Spleen (tissue), 11 donors: Measurements from ENCODE around the gene ZDHHC11. TPM values are rescaled to one million over a fixed set of nuclear protein-coding genes. Genes with fewer than 3 reads are reported as not detected.
"Not testable (repeated sequence)": the region's sequence is repeated elsewhere in the genome, so short reads cannot be mapped to it uniquely, and the experiment has no call there.

ENCODE experiments used
- DNase-seq: peaks from one replicate; pipeline ENCODE4 v3.0.0-alpha.2; 2020
- H3K27ac ChIP-seq, 8 donors: fragments of 200-600 bp; sonication (generic) in 7 of 8; 1 replicate in 4 of 8; 2 replicates in 4 of 8; pipeline versions ENCODE4 v1.5.0 to v1.8.0; 2016 to 2021; ENCODE audit warnings: inconsistent platforms in 4 of 8, mild to moderate bottlenecking in 4 of 8, moderate library complexity in 1 of 8
- H3K27me3 ChIP-seq, 7 donors: fragments of 200-600 bp; sonication (generic) in 6 of 7; replicated peaks in 1 of 7; 1 replicate in 4 of 7; 2 replicates in 3 of 7; pipeline versions ENCODE4 v1.5.0 to v1.8.0; 2016 to 2021; ENCODE audit warnings: inconsistent platforms in 3 of 7, mild to moderate bottlenecking in 1 of 7
- H3K36me3 ChIP-seq, 6 donors: fragments of 200-600 bp; sonication (generic) in 5 of 6; 1 replicate in 4 of 6; 2 replicates in 2 of 6; pipeline versions ENCODE4 v1.5.0 to v1.8.0; 2016 to 2021; ENCODE audit warnings: inconsistent platforms in 2 of 6
- H3K4me1 ChIP-seq, 6 donors: fragments of 200-600 bp; sonication (generic) in 5 of 6; 1 replicate in 3 of 6; 2 replicates in 3 of 6; pipeline versions ENCODE4 v1.5.0 to v1.8.0; 2016 to 2021; ENCODE audit warnings: inconsistent platforms in 3 of 6
- H3K4me3 ChIP-seq, 8 donors: fragments of 200-600 bp; sonication (generic) in 7 of 8; 1 replicate in 4 of 8; 2 replicates in 4 of 8; pipeline versions ENCODE4 v1.5.0 to v1.8.0; 2016 to 2021; ENCODE audit warnings: inconsistent platforms in 4 of 8, mild to moderate bottlenecking in 4 of 8, moderate library complexity in 2 of 8
- H3K9me3 ChIP-seq, 8 donors: fragments of 200-600 bp; sonication (generic) in 7 of 8; 1 replicate in 4 of 8; 2 replicates in 4 of 8; pipeline versions ENCODE4 v1.5.0 to v1.8.0; 2016 to 2021; ENCODE audit warnings: inconsistent platforms in 4 of 8
- POLR2AphosphoS5 ChIP-seq, 3 donors: sonication (generic); formaldehyde crosslinking; IDR thresholded peaks; one replicate each; pipeline ENCODE4 v1.5.1; 2017; ENCODE audit warnings: antibody characterized with exemption in 3 of 3
- WGBS, 5 donors: extraction: QIAGEN DNeasy Blood & Tissue Kit in 3 of 5; methylation state at CpG; one replicate each; pipeline versions ENCODE4 v1.1.5 to v1.1.7; 2013 to 2018; 5-methylcytosine and 5-hydroxymethylcytosine counted together
- intact Hi-C: fragments of 100-400 bp; cut with DNase I; formaldehyde crosslinking; loops from one replicate; pipeline ENCODE4 v1.15.0; 2023; ENCODE audit warnings: low total_unique reads
- polyA plus RNA-seq, 3 donors: library from polyadenylated mRNA; stranded (reverse); fragments of 200-250 nt; gene quantifications; one replicate each; pipeline ENCODE4 v1.2.1, GENCODE V29; 2013
- total RNA-seq, 7 donors: library from RNA; depleted of rRNA in 3 of 7; stranded (reverse); fragments of >200 nt in 3 of 7; fragmentation: NEBNext Ultra II Directional in 4 of 7; extraction: Animal tissue kit (Norgen Biotek cat#: 25700) in 4 of 7; gene quantifications; one replicate each; pipeline versions ENCODE4 v1.1.0 to v1.2.1, GENCODE V29; 2016 to 2021
- donor health status: healthy with polysubstance abuse.
- donor health status: DM: no; HTN: no; CAD: no; lungs with moderate emphysema.
- donor health status: DM: no; HTN: no; CAD: no.
- donor health status: Bipolar disorder and iron deficiency.
- donor health status: healthy.
- donor health status: DM: no; HTN: no; CAD: no.
- donor health status: DM: yes; HTN: yes; CAD: no.

ZDHHC11 gene
- total and polyA plus RNA-seq, 10 donors: 1.3 to 75.0 (median 6.4) TPM

- H3K4me1 ChIP-seq, H3K27ac ChIP-seq, DNase-seq, H3K4me3 ChIP-seq, intact Hi-C loops, H3K27me3 ChIP-seq, H3K36me3 ChIP-seq: not testable (repeated sequence)
- peaks cover 0 to 32% (median 1%) of the 10 kb centered on the region in 8 donors for H3K9me3 ChIP-seq
- WGBS, 5 donors: 0 to 83% (median 78%) methylated on average over 1 of the region's 1 CpG
Observed at GRCh38 chr5:795873-796272, 54.9 kb downstream of the ZDHHC11 start.

GRCh38 chr5:794948-795347, 55.8 kb downstream of the ZDHHC11 start:
- intact Hi-C loops: not testable (repeated sequence)

GRCh38 chr5:788703-789102, 62.1 kb downstream of the ZDHHC11 start:
- intact Hi-C loops, H3K36me3 ChIP-seq, DNase-seq, H3K27ac ChIP-seq, H3K4me3 ChIP-seq: not testable (repeated sequence)
- WGBS, 5 donors: 85 to 95% (median 89%) methylated on average over 4 to 10 of the region's 10 CpGs
- Histone ChIP-seq H3K4me1 (peaks cover 0 to 19% (median 14%) of the 10 kb centered on the region in 6 donors), H3K27me3 (peaks cover 0 to 24% (median 13%) of the 10 kb centered on the region in 7 donors), H3K9me3 (peaks cover 0 to 37% (median 7%) of the 10 kb centered on the region in 8 donors)

More at GRCh38 chr5:794948-795347, 55.8 kb downstream of the ZDHHC11 start:
- H3K27ac ChIP-seq, DNase-seq, H3K4me1 ChIP-seq, H3K4me3 ChIP-seq, H3K27me3 ChIP-seq, H3K36me3 ChIP-seq: not testable (repeated sequence)
- WGBS, 5 donors: 73 to 87% (median 86%) methylated on average over 1 of the region's 1 CpG
- H3K9me3 ChIP-seq: peaks cover 0 to 40% (median 5%) of the 10 kb centered on the region in 8 donors

GRCh38 chr5:787857-788233, 62.9 kb downstream of the ZDHHC11 start:
- Histone ChIP-seq H3K4me1 (peaks cover 0 to 27% (median 18%) of the 10 kb centered on the region in 6 donors), H3K9me3 (peaks cover 0 to 29% (median 3%) of the 10 kb centered on the region in 8 donors), H3K27me3 (peaks cover 0 to 30% (median 14%) of the 10 kb centered on the region in 7 donors)
- H3K36me3 ChIP-seq, H3K27ac ChIP-seq, DNase-seq, H3K4me3 ChIP-seq, intact Hi-C loops: not testable (repeated sequence)
- 81 to 95% (median 89%) methylated on average over 4 to 6 of the region's 6 CpGs for WGBS, 5 donors

GRCh38 chr5:787224-787856, 63.4 kb downstream of the ZDHHC11 start:
- Histone ChIP-seq H3K4me1 (peaks cover 0 to 27% (median 18%) of the 10 kb centered on the region in 6 donors), H3K9me3 (peaks cover 0 to 24% (median 3%) of the 10 kb centered on the region in 8 donors), H3K27me3 (peaks cover 0 to 30% (median 14%) of the 10 kb centered on the region in 7 donors)
- H3K27ac ChIP-seq, DNase-seq, H3K4me3 ChIP-seq, H3K36me3 ChIP-seq, intact Hi-C loops: not testable (repeated sequence)
- WGBS, 5 donors: 86 to 95% (median 89%) methylated on average over 6 to 14 of the region's 18 CpGs

- peak overlapping the region in 1 of 8 donors; percentile 73 for H3K27ac ChIP-seq
- DNase-seq, H3K36me3 ChIP-seq, intact Hi-C loops, H3K9me3 ChIP-seq: not testable (repeated sequence)
- H3K4me3 ChIP-seq: peak overlapping the region; percentile 59 to 84 (median 68)
- 1 to 9% (median 2%) methylated on average over 12 to 30 of the region's 43 CpGs for WGBS, 5 donors
- peaks cover 0 to 30% (median 14%) of the 10 kb centered on the region in 7 donors for H3K27me3 ChIP-seq
- H3K4me1 ChIP-seq: peaks cover 0 to 27% (median 18%) of the 10 kb centered on the region in 6 donors
Observed at GRCh38 chr5:785181-785705, 65.5 kb downstream of the ZDHHC11 start.

DNA sequence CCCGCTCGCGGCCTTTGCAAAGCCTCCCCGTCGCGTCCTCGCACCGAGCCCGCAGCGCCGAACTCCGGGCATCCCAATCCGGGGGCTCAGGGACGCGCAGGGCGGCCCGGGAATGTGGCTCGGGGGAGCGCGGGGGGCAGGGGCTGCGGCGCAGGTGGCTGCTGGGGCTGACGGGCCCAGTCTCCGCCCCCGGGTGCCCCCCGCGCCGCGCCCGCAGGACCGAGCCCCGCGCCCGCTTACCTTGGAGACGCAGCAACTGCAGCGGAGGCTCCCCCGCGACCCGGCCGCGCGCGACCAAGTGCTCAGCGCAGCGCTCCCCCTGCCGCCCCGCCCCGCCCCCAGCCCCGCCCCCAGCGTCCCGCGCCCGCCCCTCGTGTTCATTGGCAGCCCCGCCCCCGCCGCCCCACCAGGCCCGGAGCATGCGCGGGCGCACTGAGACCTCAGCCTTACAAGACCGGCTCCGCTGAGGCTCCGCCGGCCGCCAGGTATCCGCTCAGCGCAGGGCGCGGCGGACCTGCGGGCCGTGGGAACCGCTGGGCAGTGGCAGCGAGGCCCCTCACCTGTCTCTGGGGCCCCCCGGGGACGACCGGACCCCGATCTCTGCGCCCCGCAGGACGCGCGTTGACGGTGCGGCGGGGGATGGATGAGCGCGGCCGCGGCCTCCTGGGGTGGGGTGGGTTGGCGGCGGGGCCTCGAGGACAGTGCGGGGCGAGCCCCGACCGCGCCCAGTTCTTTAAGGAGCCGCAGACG, 66.2 kb downstream of the ZDHHC11 start, which contains the start of gene ZDHHC11B:
Gene ZDHHC11B, minus strand, starts transcription at position 302 of the 750 bp plus-strand sequence. CDS start 17,810 bp downstream, outside the sequence.
- peak within 1 kb of the TSS in 5 of 8 donors; percentile 29 to 73 (median 56) for H3K27ac ChIP-seq
- WGBS, 5 donors: 0 to 1% (median 1%) methylated on average over 8 to 91 of the region's 101 CpGs
- peaks cover 0 to 27% (median 18%) of the 10 kb centered on the region in 6 donors for H3K4me1 ChIP-seq
- TF ChIP-seq POLR2AphosphoS5 (IDR thresholded peaks at IDR 0.05): peak in 2 of 3 donors; percentile 41 to 80
- H3K36me3 ChIP-seq, H3K9me3 ChIP-seq, intact Hi-C loops: not testable (repeated sequence)
- H3K27me3 ChIP-seq: peaks cover 0 to 30% (median 14%) of the 10 kb centered on the region in 7 donors
- peak; percentile 93 for DNase-seq
- peak within 1 kb of the TSS; percentile 59 to 84 (median 68) for H3K4me3 ChIP-seq
